Measurements from ENCODE around the gene LPCAT1.
"Not testable (repeated sequence)": the region's sequence is repeated elsewhere in the genome, so short reads cannot be mapped to it uniquely, and the experiment has no call there.

Gene LPCAT1

GRCh38 chr5:1507014-1507375 is 16.8 kb downstream of the LPCAT1 start:
- DNase-seq: no peak

- DNase-seq: no peak
Measured at GRCh38 chr5:1506242-1507013, 17.3 kb downstream of the LPCAT1 start.

- DNase-seq: no peak
Measured at GRCh38 chr5:1505506-1506241, 18.1 kb downstream of the LPCAT1 start.

GRCh38 chr5:1505089-1505488 is 18.7 kb downstream of the LPCAT1 start:
- DNase-seq: not testable (repeated sequence)

- DNase-seq: no peak
Measured at GRCh38 chr5:1504617-1505016, 19.1 kb downstream of the LPCAT1 start.

- no peak for DNase-seq
Measured at GRCh38 chr5:1504069-1504595, 19.6 kb downstream of the LPCAT1 start.

GRCh38 chr5:1503241-1504068 is 20.3 kb downstream of the LPCAT1 start:
- DNase-seq: no peak

- DNase-seq: no peak
Measured at GRCh38 chr5:1502737-1503120, 21.0 kb downstream of the LPCAT1 start.

- no peak for DNase-seq
Measured at GRCh38 chr5:1502046-1502736, 21.6 kb downstream of the LPCAT1 start.

GRCh38 chr5:1501372-1502045 is 22.3 kb downstream of the LPCAT1 start:
- DNase-seq: no peak

GRCh38 chr5:1500411-1501091 is 23.2 kb downstream of the LPCAT1 start:
- DNase-seq: no peak

- DNase-seq: no peak
Measured at GRCh38 chr5:1499851-1500250, 23.9 kb downstream of the LPCAT1 start.

- DNase-seq: no peak
Measured at GRCh38 chr5:1498623-1499416, 24.9 kb downstream of the LPCAT1 start.

GRCh38 chr5:1497795-1498622 is 25.8 kb downstream of the LPCAT1 start:
- no peak for DNase-seq

- DNase-seq: no peak
Measured at GRCh38 chr5:1497242-1497777, 26.4 kb downstream of the LPCAT1 start.

- DNase-seq: no peak
Measured at GRCh38 chr5:1495525-1495897, 28.2 kb downstream of the LPCAT1 start.

GRCh38 chr5:1494780-1495524 is 28.8 kb downstream of the LPCAT1 start:
- no peak for DNase-seq

GRCh38 chr5:1493941-1494340 is 29.8 kb downstream of the LPCAT1 start:
- no peak for DNase-seq

GRCh38 chr5:1493413-1493812 is 30.3 kb downstream of the LPCAT1 start:
- DNase-seq: no peak

Measured in activated effector memory CD4-positive, alpha-beta T cell treated with Interleukin-2 at 50 U/mL for 16 hours (primary cell).